ENCODE data around the gene LCP2. TPM values are rescaled to one million over a fixed set of nuclear protein-coding genes. Genes with fewer than 3 reads are reported as not detected.

Gene LCP2
- total and polyA plus RNA-seq, 2 donors from 2014 or later, result 4.6 to 48.8 TPM

- H3K27ac ChIP-seq (ENCODE audit: low read depth in 2 of 2, low read length in 2 of 2), result no peak overlapping the region
- no peak overlapping the region for H3K4me3 ChIP-seq (ENCODE audit: low read length in 3 of 3)
- DNase-seq (no peak), FAIRE-seq (no peak)
- no peaks in the 10 kb centered on the region for H3K36me3 ChIP-seq (ENCODE audit: control insufficient read depth in 2 of 3, insufficient read depth in 3 of 3, low read length in 3 of 3)
- H3K4me1 ChIP-seq (ENCODE audit: control insufficient read depth in 2 of 3, insufficient read depth in 2 of 3, low read depth in 1 of 3, low read length in 3 of 3), result no peaks in the 10 kb centered on the region
- no peak for TF ChIP-seq CTCF (IDR thresholded peaks at IDR 0.05; ENCODE audit: borderline replicate concordance, extremely low read depth, insufficient read depth)
- H3K27me3 ChIP-seq (ENCODE audit: control insufficient read depth, insufficient read depth, low read length), result no peaks in the 10 kb centered on the region
- no peak overlapping the region for H3K9ac ChIP-seq (ENCODE audit: low read length in 3 of 3)
- no peaks in the 10 kb centered on the region for H3K9me3 ChIP-seq (ENCODE audit: control insufficient read depth in 2 of 3, insufficient read depth in 1 of 3, low read length in 3 of 3)
- intact Hi-C loops (cut with DNase I), result no loop called here
These were observed 45.6 kb upstream of the LCP2 start for GRCh38 chr5:170343177-170343576.

- no peak for DNase-seq
- H3K27me3 ChIP-seq (ENCODE audit: control insufficient read depth, insufficient read depth, low read length), result no peaks in the 10 kb centered on the region
- H3K4me3 ChIP-seq (ENCODE audit: low read length in 3 of 3), result no peak overlapping the region
- FAIRE-seq, result no peak
- TF ChIP-seq CTCF (IDR thresholded peaks at IDR 0.05; ENCODE audit: borderline replicate concordance, extremely low read depth, insufficient read depth), result no peak
- no peak overlapping the region for H3K9ac ChIP-seq (ENCODE audit: low read length in 3 of 3)
- no peak overlapping the region for H3K27ac ChIP-seq (ENCODE audit: low read depth in 2 of 2, low read length in 2 of 2)
- H3K4me1 ChIP-seq (ENCODE audit: control insufficient read depth in 2 of 3, insufficient read depth in 2 of 3, low read depth in 1 of 3, low read length in 3 of 3), result no peaks in the 10 kb centered on the region
- no peaks in the 10 kb centered on the region for H3K36me3 ChIP-seq (ENCODE audit: control insufficient read depth in 2 of 3, insufficient read depth in 3 of 3, low read length in 3 of 3)
- no peaks in the 10 kb centered on the region for H3K9me3 ChIP-seq (ENCODE audit: control insufficient read depth in 2 of 3, insufficient read depth in 1 of 3, low read length in 3 of 3)
- intact Hi-C loops (cut with DNase I), result no loop called here
These were observed 44.7 kb upstream of the LCP2 start for GRCh38 chr5:170342153-170342725.

- H3K4me1 ChIP-seq (ENCODE audit: control insufficient read depth in 2 of 3, insufficient read depth in 2 of 3, low read depth in 1 of 3, low read length in 3 of 3), result no peaks in the 10 kb centered on the region
- no peak for TF ChIP-seq CTCF (IDR thresholded peaks at IDR 0.05; ENCODE audit: borderline replicate concordance, extremely low read depth, insufficient read depth)
- H3K4me3 ChIP-seq (ENCODE audit: low read length in 3 of 3), result no peak overlapping the region
- intact Hi-C loops (cut with DNase I), result no loop called here
- DNase-seq (no peak), FAIRE-seq (no peak)
- no peak overlapping the region for H3K9ac ChIP-seq (ENCODE audit: low read length in 3 of 3)
- no peak overlapping the region for H3K27ac ChIP-seq (ENCODE audit: low read depth in 2 of 2, low read length in 2 of 2)
- no peaks in the 10 kb centered on the region for H3K36me3 ChIP-seq (ENCODE audit: control insufficient read depth in 2 of 3, insufficient read depth in 3 of 3, low read length in 3 of 3)
- H3K27me3 ChIP-seq (ENCODE audit: control insufficient read depth, insufficient read depth, low read length), result no peaks in the 10 kb centered on the region
- no peaks in the 10 kb centered on the region for H3K9me3 ChIP-seq (ENCODE audit: control insufficient read depth in 2 of 3, insufficient read depth in 1 of 3, low read length in 3 of 3)
These were observed 44.0 kb upstream of the LCP2 start for GRCh38 chr5:170341545-170341944.

- intact Hi-C loops (cut with DNase I), result no loop called here
- FAIRE-seq, result no peak
- Histone ChIP-seq H3K27ac (ENCODE audit: low read depth in 2 of 2, low read length in 2 of 2) (no peak overlapping the region), H3K27me3 (ENCODE audit: control insufficient read depth, insufficient read depth, low read length) (no peaks in the 10 kb centered on the region), H3K9me3 (ENCODE audit: control insufficient read depth in 2 of 3, insufficient read depth in 1 of 3, low read length in 3 of 3) (no peaks in the 10 kb centered on the region), H3K4me3 (ENCODE audit: low read length in 3 of 3) (no peak overlapping the region), H3K9ac (ENCODE audit: low read length in 3 of 3) (no peak overlapping the region), H3K36me3 (ENCODE audit: control insufficient read depth in 2 of 3, insufficient read depth in 3 of 3, low read length in 3 of 3) (no peaks in the 10 kb centered on the region), H3K4me1 (ENCODE audit: control insufficient read depth in 2 of 3, insufficient read depth in 2 of 3, low read depth in 1 of 3, low read length in 3 of 3) (no peaks in the 10 kb centered on the region)
- no peak for DNase-seq
- no peak for TF ChIP-seq CTCF (IDR thresholded peaks at IDR 0.05; ENCODE audit: borderline replicate concordance, extremely low read depth, insufficient read depth)
These were observed 42.2 kb upstream of the LCP2 start for GRCh38 chr5:170339780-170340167.

All from kidney (tissue), 14 donors.